Measurements from ENCODE around the gene NACC2.

NACC2 gene

DNA sequence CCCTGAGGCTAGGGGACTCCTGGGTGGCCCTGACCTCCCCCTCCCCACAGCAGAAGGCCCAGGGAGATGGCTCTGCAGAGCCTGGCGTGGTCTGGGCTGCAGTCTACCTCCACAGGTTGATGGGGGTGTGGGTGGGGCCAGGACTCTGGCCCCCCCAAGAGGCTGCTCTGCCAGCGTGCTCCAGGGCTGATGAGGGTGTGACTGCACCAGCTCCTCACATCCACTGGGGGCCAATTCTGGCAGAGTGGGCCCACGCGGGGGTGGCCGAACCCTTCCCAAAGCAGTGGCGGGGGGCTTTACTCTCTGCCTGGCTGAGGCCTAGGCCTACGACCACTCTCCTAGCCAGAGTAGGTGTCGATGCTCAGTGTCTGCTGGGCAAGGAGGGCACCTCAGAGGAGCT is 105.9 kb downstream of the NACC2 start:
- CTCF ChIA-PET: interaction anchor here (0.9 to 5.1 kb wide), 4 partner anchors 16 to 133 kb away, joined by 3 to 25 read pairs (median 9); no protein-coding TSS in a partner anchor
- TF ChIP-seq, protein P1, sequence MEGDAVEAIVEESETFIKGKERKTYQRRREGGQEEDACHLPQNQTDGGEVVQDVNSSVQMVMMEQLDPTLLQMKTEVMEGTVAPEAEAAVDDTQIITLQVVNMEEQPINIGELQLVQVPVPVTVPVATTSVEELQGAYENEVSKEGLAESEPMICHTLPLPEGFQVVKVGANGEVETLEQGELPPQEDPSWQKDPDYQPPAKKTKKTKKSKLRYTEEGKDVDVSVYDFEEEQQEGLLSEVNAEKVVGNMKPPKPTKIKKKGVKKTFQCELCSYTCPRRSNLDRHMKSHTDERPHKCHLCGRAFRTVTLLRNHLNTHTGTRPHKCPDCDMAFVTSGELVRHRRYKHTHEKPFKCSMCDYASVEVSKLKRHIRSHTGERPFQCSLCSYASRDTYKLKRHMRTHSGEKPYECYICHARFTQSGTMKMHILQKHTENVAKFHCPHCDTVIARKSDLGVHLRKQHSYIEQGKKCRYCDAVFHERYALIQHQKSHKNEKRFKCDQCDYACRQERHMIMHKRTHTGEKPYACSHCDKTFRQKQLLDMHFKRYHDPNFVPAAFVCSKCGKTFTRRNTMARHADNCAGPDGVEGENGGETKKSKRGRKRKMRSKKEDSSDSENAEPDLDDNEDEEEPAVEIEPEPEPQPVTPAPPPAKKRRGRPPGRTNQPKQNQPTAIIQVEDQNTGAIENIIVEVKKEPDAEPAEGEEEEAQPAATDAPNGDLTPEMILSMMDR (IDR thresholded peaks at IDR 0.05; ENCODE audit: insufficient read depth, low read length, missing control alignments): no peak
- H3K4me3 ChIP-seq (ENCODE audit: low read depth, low read length): no peak overlapping the region
- POLR2A ChIA-PET: no interaction called here
- no peak for DNase-seq (ENCODE audit: low read depth, low spot score)

DNA sequence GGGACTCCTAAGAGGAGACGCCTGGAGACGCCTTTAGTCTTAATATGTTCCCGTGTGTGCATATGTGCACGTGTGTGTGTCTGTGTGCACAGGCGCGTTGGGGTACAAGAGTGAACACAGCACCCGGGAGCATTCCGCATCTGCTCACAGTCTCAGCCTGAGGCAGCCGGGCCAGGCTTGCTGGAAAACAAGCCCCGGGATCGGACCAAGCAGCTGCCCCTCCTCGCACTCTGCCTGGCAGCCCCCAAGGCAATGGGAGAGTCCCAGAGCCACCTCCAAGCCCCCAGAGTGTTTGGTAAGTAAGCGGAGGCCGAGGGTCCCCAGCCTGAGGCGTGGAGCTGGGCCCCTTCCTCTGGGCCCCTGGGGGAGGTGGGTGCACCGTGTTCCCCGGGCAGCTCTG is 106.6 kb downstream of the NACC2 start:
- DNase-seq (ENCODE audit: low read depth, low spot score): no peak
- TF ChIP-seq, protein P1 (IDR thresholded peaks at IDR 0.05; ENCODE audit: insufficient read depth, low read length, missing control alignments): no peak
- no peak overlapping the region for H3K4me3 ChIP-seq (ENCODE audit: low read depth, low read length)
- POLR2A ChIA-PET: no interaction called here
- CTCF ChIA-PET: interaction anchor here (1.2 to 2.7 kb wide), 2 partner anchors 15 to 21 kb away, joined by 3 to 15 read pairs; no protein-coding TSS in a partner anchor

DNA sequence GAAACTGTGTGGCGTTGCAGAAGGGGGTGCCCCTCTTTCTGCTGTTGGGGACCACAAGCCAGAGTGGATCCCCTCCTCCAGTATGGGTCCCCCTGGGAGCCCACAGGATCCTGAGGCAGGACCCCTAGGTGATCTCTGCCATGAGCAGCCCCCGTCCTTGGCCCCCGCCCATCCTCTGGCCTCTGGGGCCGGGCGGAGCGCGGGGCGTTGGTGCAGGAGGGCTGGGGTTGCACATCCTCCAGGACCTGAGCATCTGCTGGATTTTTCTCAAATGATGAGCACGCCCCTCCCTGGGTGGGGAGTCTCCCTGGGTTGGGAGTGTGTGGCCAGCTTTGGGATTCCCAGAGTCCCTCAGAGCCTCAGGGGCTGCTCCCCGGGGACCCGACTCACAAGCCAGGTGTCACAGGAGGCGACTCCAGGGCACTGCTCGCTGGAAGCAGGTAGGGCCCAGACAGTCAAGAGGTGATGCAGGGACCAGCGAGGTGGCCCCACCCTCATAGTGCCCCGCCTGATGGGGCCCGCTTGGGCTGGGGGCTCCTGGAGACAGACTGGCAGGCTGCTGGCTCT is 107.2 kb downstream of the NACC2 start:
- TF ChIP-seq, protein P1 (IDR thresholded peaks at IDR 0.05; ENCODE audit: insufficient read depth, low read length, missing control alignments): no peak
- no peak overlapping the region for H3K4me3 ChIP-seq (ENCODE audit: low read depth, low read length)
- POLR2A ChIA-PET: no interaction called here
- DNase-seq (ENCODE audit: low read depth, low spot score): no peak
- CTCF ChIA-PET: interaction anchor here (1.2 to 2.7 kb wide), 4 partner anchors 14 to 136 kb away, joined by 3 to 15 read pairs (median 4); no protein-coding TSS in a partner anchor

DNA sequence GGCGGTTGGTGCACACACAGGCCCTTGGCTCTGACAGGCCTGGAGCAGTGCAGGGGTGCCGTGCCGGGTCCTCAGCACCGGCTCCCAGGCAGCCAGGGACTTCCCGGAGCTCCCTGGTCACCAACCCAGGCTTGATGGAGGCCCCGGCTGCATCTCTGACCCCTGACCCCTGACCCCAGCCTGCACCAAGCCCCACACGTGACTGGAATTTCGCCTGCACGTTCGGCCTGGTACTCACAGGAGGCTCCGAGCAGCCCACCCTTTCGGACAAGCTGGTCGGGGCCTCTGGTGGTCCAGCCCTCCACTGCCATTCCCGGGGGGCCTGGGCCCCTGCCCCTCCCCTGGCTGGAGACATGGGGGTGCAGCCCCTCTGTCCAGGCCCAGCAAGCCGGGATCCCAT is 108.5 kb downstream of the NACC2 start:
- ChIA-PET CTCF (interaction anchor here (1.4 to 2.7 kb wide), 3 partner anchors 19 to 137 kb away, joined by 3 to 15 read pairs (median 6); no protein-coding TSS in a partner anchor), POLR2A (no interaction called here)
- TF ChIP-seq, protein P1 (IDR thresholded peaks at IDR 0.05; ENCODE audit: insufficient read depth, low read length, missing control alignments): no peak

DNA sequence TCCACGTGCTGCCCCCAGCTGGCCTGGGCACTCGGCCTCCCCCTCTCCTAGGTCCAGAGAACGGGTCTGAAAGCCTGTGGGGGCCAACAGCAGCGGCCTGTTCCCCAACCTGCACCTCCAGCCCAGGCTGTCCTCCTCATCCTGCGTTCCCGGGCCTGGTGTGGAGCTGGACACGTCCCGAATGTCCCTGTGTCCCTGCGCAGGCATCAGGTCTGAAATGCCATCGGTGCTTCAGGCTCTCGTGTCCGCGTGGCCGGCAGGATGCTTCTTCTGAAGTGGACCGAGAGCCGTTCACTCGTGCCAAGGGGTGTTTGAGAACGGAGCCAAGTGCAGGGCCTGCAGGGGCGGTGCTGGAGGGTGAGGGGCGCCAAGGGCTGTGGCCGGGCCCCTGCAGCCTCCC is 109.2 kb downstream of the NACC2 start:
- POLR2A ChIA-PET: no interaction called here
- no peak overlapping the region for H3K4me3 ChIP-seq (ENCODE audit: low read depth, low read length)
- TF ChIP-seq, protein P1 (IDR thresholded peaks at IDR 0.05; ENCODE audit: insufficient read depth, low read length, missing control alignments): no peak
- CTCF ChIA-PET: interaction anchor here (2.2 to 3.9 kb wide), 2 partner anchors 17 to 136 kb away, joined by 6 to 36 read pairs; no protein-coding TSS in a partner anchor
- DNase-seq (ENCODE audit: low read depth, low spot score): no peak

More for the DNA sequence above, 108.5 kb downstream of the NACC2 start:
- no peak for DNase-seq (ENCODE audit: low read depth, low spot score)
- no peak overlapping the region for H3K4me3 ChIP-seq (ENCODE audit: low read depth, low read length)

DNA sequence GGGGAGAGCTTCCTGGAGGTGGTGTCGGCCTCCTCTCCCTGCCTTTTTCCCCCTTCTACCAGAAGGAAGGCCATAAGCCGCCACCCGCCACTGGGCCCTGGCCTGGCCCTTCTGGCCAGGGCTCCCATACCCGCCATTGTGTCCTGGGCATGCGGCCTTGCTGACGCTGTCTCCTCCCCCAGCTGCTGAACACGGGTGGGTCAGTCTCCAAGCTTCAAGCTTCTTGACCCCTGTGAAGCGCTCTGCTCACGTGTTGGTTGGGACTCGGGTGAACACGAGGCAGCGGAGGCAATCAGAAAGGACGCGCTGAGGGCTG is 109.7 kb downstream of the NACC2 start:
- DNase-seq (ENCODE audit: low read depth, low spot score): no peak
- CTCF ChIA-PET: interaction anchor here (3.9 kb wide), 1 partner anchor 17 kb away, joined by 36 read pairs; no protein-coding TSS in a partner anchor
- POLR2A ChIA-PET: no interaction called here
- TF ChIP-seq, protein P1 (IDR thresholded peaks at IDR 0.05; ENCODE audit: insufficient read depth, low read length, missing control alignments): no peak
- H3K4me3 ChIP-seq (ENCODE audit: low read depth, low read length): no peak overlapping the region
